ENCODE measurements around the gene MBD3L5. TPM values are rescaled to one million over a fixed set of nuclear protein-coding genes. Genes with fewer than 3 reads are reported as not detected.

Gene MBD3L5
- total and polyA plus RNA-seq, 9 of the 15 experiments (the other 6 are each of a cell fraction or from before 2014, with no cell fraction given), result not detected

GRCh38 chr19:6997679-6998445, 32.5 kb upstream of the MBD3L5 start:
- H3K9me1 ChIP-seq (ENCODE audit: control insufficient read depth, insufficient read depth, low read length), result no peaks in the 10 kb centered on the region
- CTCF ChIA-PET (ENCODE audit: low intra/inter-chr PET ratio), result no interaction called here
- H3K27me3 ChIP-seq (ENCODE audit: control insufficient read depth in 2 of 2, insufficient read depth in 2 of 2, low read length in 2 of 2), result no peaks in the 10 kb centered on the region; a peak in 2 of 5 replicates
- no peaks in the 10 kb centered on the region for H4K20me1 ChIP-seq (replicated peaks; ENCODE audit: control insufficient read depth, insufficient read depth, low read length)
- H3K9me3 ChIP-seq (replicated peaks; ENCODE audit: control insufficient read depth, insufficient read depth, low read depth, low read length), result peaks cover 4% of the 10 kb centered on the region; the same call in 1 of the 2 replicates
- H3K4me3 ChIP-seq, result no peak overlapping the region
- H2AFZ ChIP-seq (ENCODE audit: low read depth, low read length), result no peak overlapping the region
- POLR2A ChIA-PET, result no interaction called here
- no peak for DNase-seq (ENCODE audit: extremely low read depth in 1 of 4, low spot score in 3 of 4)
- H3K9ac ChIP-seq (ENCODE audit: insufficient read depth in 1 of 2, low read depth in 2 of 2, low read length in 2 of 2), result no peak overlapping the region
- no peak overlapping the region for H3K4me2 ChIP-seq (ENCODE audit: insufficient read depth, low read length)
- no peak for FAIRE-seq
- TF ChIP-seq GABPA (tag; conservative IDR thresholded peaks at IDR 0.05; ENCODE audit: low read depth) (no peak), TCF7L2 (IDR thresholded peaks at IDR 0.05; ENCODE audit: low read depth, low read length) (no peak), NR2C2 (CRISPR knock-in tag; IDR thresholded peaks at IDR 0.05) (no peak), NR2C2 (tag; IDR thresholded peaks at IDR 0.05) (no peak), RHOXF2B (CRISPR knock-in tag; conservative IDR thresholded peaks at IDR 0.05) (no peak), CEBPG (CRISPR knock-in tag; IDR thresholded peaks at IDR 0.05) (no peak), CEBPG (tag; conservative IDR thresholded peaks at IDR 0.05 in 1 of 2, IDR thresholded peaks at IDR 0.05 in 1 of 2) (peak; percentile 30 to 73; a peak in 3 of 4 replicates)
- intact Hi-C loops (cut with micrococcal nuclease) (no loop called here), in situ Hi-C loops (cut with MboI) (no loop called here)
- no peaks in the 10 kb centered on the region for H3K36me3 ChIP-seq (ENCODE audit: control insufficient read depth, insufficient read depth, low read length)
- no peak for ATAC-seq
- BruUV-seq (replicated peaks), result no TSS peak
- no peaks in the 10 kb centered on the region for H3K79me2 ChIP-seq (ENCODE audit: control insufficient read depth, insufficient read depth, low read length)
- H3K27ac ChIP-seq (ENCODE audit: extremely low read depth, low read depth, low read length), result no peak overlapping the region
- H3K4me1 ChIP-seq (replicated peaks in 1 of 2; ENCODE audit: control insufficient read depth in 2 of 2, insufficient read depth in 2 of 2, low read length in 2 of 2), result no peaks in the 10 kb centered on the region
- WGBS (ENCODE audit: insufficient coverage, low coverage, missing lambda C conversion rate), result 13% methylated on average over 15 of the region's 15 CpGs

Measured in K562 (cell line).